Thoracic aorta (tissue), 2 donors: Measurements from ENCODE around the gene FHIT. TPM values are rescaled to one million over a fixed set of nuclear protein-coding genes. Genes with fewer than 3 reads are reported as not detected.

Source experiments
- ATAC-seq: fragments of 150-250 bp; one replicate; pipeline ENCODE4 v1.8.0; 2017; ENCODE audit warnings: low read depth; ENCODE audit not compliant: insufficient number of reproducible peaks, low FRiP score
- DNase-seq: peaks from one replicate; pipeline ENCODE4 v3.0.0-alpha.2; 2020; ENCODE audit warnings: low spot score
- H3K27ac ChIP-seq, 2 donors: fragments of 200-600 bp; sonication (generic); 1 replicate in 1 of 2; 2 replicates in 1 of 2; pipeline ENCODE4 v1.5.1; 2016; ENCODE audit warnings: mild to moderate bottlenecking in 2 of 2, moderate library complexity in 2 of 2
- H3K27me3 ChIP-seq: fragments of 200-600 bp; sonication (generic); replicated peaks from 2 replicates; pipeline ENCODE4 v1.6.0; 2016; ENCODE audit warnings: mild to moderate bottlenecking; ENCODE audit not compliant: insufficient read depth
- H3K36me3 ChIP-seq: fragments of 200-600 bp; sonication (generic); one replicate; pipeline ENCODE4 v1.5.1; 2016
- H3K4me1 ChIP-seq, 2 donors: fragments of 200-600 bp; sonication (generic); 1 replicate in 1 of 2; 2 replicates in 1 of 2; pipeline versions ENCODE4 v1.5.1 to v1.6.0; 2016; ENCODE audit warnings: low read depth in 2 of 2, mild to moderate bottlenecking in 1 of 2; ENCODE audit not compliant: control insufficient read depth in 1 of 2
- H3K4me3 ChIP-seq: fragments of 200-600 bp; sonication (generic); 2 replicates; pipeline ENCODE4 v1.5.1; 2016; ENCODE audit warnings: mild to moderate bottlenecking
- H3K9me3 ChIP-seq: fragments of 200-600 bp; sonication (generic); 2 replicates; pipeline ENCODE4 v1.5.1; 2016
- total RNA-seq, 2 donors: library from RNA; depleted of rRNA; stranded (reverse); fragments of >200 nt; gene quantifications; one replicate each; pipeline versions ENCODE4 v1.1.0 to v1.2.3, GENCODE V29; 2016
- TF ChIP-seq, protein P1 (sequence below): fragments of 200-600 bp; sonication (generic); IDR thresholded peaks from one replicate; pipeline ENCODE4 v1.5.1; 2019; ENCODE audit warnings: antibody characterized with exemption

Gene FHIT
- total RNA-seq, 2 donors from 2014 or later = 2.0 to 2.3 TPM

DNA sequence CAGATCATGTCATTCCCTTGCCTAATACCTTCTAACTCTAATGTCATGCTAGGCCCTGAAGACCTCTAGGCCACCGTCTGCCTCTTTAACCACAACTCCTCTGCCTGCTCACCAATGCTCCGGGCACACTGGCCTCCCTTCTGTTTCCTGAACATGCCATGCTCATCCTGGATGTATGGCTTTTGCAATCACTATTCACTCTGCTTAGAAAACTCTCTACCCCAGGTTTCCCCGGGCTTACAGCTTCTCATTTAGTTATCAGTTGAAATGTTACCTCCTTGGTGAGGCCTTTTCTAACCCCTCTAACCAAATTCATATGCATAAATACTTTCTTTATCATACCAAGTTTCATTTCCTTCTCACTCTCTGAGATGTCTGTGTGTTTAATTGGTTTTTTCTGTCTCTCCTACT is 1473.6 kb downstream of the FHIT start:
- H3K9me3 ChIP-seq = no peaks in the 10 kb centered on the region
- H3K36me3 ChIP-seq = no peaks in the 10 kb centered on the region
- H3K27ac ChIP-seq = no peak overlapping the region
- ATAC-seq = no peak
- H3K4me1 ChIP-seq = no peaks in the 10 kb centered on the region
- H3K4me3 ChIP-seq = no peak overlapping the region
- H3K27me3 ChIP-seq = no peaks in the 10 kb centered on the region
- DNase-seq = no peak
- TF ChIP-seq, protein P1, sequence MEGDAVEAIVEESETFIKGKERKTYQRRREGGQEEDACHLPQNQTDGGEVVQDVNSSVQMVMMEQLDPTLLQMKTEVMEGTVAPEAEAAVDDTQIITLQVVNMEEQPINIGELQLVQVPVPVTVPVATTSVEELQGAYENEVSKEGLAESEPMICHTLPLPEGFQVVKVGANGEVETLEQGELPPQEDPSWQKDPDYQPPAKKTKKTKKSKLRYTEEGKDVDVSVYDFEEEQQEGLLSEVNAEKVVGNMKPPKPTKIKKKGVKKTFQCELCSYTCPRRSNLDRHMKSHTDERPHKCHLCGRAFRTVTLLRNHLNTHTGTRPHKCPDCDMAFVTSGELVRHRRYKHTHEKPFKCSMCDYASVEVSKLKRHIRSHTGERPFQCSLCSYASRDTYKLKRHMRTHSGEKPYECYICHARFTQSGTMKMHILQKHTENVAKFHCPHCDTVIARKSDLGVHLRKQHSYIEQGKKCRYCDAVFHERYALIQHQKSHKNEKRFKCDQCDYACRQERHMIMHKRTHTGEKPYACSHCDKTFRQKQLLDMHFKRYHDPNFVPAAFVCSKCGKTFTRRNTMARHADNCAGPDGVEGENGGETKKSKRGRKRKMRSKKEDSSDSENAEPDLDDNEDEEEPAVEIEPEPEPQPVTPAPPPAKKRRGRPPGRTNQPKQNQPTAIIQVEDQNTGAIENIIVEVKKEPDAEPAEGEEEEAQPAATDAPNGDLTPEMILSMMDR = no peak

DNA sequence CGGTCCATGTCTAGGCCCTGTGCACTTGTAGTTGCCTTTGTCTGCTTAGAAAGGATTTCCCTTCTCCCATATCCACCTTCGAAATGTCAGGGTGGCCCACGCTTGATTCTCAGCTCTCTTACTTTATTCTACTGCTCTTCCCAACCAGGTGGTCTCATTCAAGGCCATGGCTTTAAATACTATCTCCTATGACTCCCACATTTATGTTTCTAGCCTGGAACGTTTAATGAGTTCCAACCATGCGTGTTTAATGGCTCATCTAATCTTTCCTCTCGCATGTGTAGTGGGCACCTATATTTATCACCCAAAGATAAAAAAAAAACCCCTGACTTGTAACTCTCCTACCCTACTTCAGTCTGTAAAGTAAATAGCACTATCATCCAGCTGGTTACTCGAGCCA is 1474.2 kb downstream of the FHIT start:
- no peaks in the 10 kb centered on the region for H3K9me3 ChIP-seq
- TF ChIP-seq, protein P1 = no peak

DNA sequence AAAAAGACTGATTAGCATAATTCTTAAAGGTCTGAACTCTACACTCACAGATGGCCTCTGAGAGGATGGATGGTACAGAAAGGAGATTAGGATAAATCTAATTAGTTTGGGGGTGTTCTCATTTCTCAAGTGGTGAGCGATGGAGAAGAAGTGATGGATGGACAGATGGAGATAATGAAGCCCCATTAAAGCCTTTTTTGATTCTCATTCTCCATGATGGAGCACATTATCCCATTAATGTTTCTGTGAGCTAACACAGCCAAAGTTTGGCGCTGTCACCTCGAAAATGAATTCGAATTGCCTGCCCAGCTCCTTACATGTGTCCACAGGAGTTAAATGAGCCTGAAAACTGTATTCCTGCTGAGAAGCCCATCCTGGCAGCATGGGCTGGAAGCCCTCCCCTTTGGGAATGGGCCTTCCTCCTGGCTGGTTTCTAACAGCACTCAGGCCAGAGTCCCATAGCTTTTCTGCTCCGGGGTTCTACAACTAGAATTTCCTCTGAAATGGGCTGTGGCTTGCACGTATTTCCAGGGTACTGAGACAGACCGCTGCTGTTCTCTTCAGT is 1475.4 kb downstream of the FHIT start:
- no peaks in the 10 kb centered on the region for H3K27me3 ChIP-seq
- no peaks in the 10 kb centered on the region for H3K36me3 ChIP-seq
- TF ChIP-seq, protein P1 = no peak
- H3K4me3 ChIP-seq = no peak overlapping the region
- H3K4me1 ChIP-seq = no peaks in the 10 kb centered on the region
- ATAC-seq = no peak
- no peaks in the 10 kb centered on the region for H3K9me3 ChIP-seq
- DNase-seq = no peak
- H3K27ac ChIP-seq = no peak overlapping the region

More for the DNA sequence above, 1474.2 kb downstream of the FHIT start:
- Histone ChIP-seq H3K4me3 (no peak overlapping the region), H3K4me1 (no peaks in the 10 kb centered on the region), H3K27me3 (no peaks in the 10 kb centered on the region), H3K27ac (no peak overlapping the region), H3K36me3 (no peaks in the 10 kb centered on the region)
- ATAC-seq = no peak
- DNase-seq = no peak

DNA sequence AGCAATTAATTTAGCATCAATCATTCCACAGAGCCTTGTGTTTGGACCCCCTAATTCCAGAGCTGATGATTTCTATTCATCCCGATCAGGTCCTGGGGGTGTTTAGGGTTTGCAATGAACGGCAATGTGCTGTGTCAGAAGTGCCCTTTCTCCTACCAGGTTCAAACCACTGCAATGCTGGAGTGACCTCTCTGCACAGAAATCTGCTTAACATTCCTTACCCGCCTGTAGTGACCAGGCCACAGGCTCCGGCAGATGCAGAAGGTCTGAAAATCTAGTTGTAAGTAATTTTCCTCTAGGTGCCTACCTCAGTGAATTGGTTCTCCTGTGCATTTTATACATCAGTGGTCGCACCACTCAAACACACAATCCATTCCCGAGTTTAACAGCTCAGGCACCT is 1476.1 kb downstream of the FHIT start:
- ATAC-seq = no peak
- no peak overlapping the region for H3K27ac ChIP-seq
- H3K4me1 ChIP-seq = no peaks in the 10 kb centered on the region
- H3K27me3 ChIP-seq = no peaks in the 10 kb centered on the region
- DNase-seq = no peak
- no peak overlapping the region for H3K4me3 ChIP-seq
- no peaks in the 10 kb centered on the region for H3K9me3 ChIP-seq
- TF ChIP-seq, protein P1 = no peak
- no peaks in the 10 kb centered on the region for H3K36me3 ChIP-seq

DNA sequence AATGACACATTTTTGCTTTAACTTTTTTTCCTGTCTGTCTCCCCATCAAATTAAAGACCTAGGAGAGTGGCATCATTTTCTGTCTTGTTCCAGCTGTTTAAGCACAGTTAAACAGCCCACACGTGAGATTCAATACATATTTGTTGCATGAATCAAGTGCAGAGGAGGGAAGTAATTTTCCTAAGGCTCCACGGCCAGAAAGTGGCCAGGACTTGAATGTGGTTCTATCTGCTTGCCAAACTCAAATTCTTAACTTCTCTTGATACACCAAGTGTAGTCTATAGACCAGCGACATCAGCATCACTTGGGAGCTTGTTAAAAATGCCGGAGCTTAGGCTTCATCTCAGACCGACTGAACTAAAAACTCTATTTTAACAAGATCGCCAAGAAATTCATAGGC is 1476.6 kb downstream of the FHIT start:
- no peaks in the 10 kb centered on the region for H3K9me3 ChIP-seq
- TF ChIP-seq, protein P1 = no peak
- H3K4me3 ChIP-seq = no peak overlapping the region
- no peaks in the 10 kb centered on the region for H3K36me3 ChIP-seq
- no peak overlapping the region for H3K27ac ChIP-seq
- no peaks in the 10 kb centered on the region for H3K27me3 ChIP-seq
- H3K4me1 ChIP-seq = no peaks in the 10 kb centered on the region
- peak; percentile 2 for ATAC-seq
- no peak for DNase-seq
